AG10803 (cell line): ENCODE results near the gene CIB2.

Source experiments
- DNase-seq: peaks from one replicate; pipeline ENCODE4 v3.0.0; 2010; ENCODE audit warnings: low read depth
- H3K4me3 ChIP-seq: 2 replicates; pipeline ENCODE4 v1.5.1; 2011; ENCODE audit warnings: mild to moderate bottlenecking, low read length, control low read depth
- TF ChIP-seq, protein P1 (sequence below): conservative IDR thresholded peaks from 2 replicates; pipeline ENCODE4 v1.5.1; 2011; ENCODE audit warnings: mild to moderate bottlenecking, low read length, control low read depth, inconsistent platforms

Gene CIB2

DNA sequence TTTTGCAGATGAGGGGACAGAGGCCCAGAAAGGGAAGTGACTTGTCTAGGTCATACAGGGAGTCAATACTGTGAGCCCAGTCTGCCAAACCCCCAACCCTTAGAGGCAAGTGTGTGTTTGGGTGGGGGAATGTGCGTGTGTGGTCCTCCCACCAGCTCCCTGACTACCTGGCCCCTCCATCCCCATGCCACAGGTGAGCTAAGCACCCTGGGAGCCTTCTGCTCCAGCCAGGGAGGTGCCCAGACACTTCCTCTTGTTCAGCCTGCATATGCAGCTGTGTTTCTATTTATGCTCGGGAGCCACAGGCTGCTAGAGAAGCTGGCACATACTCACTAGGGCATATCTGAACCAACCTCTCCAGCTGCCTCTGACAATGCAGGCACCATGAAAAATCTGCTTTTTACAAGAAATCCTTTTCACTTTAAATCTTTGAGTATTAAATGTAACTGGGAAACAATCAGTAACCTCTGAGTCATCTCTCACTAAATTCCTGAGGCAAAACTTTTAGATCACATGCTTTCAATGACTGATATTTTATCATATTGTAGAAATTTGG is 74.5 kb downstream of the CIB2 start:
- no peak overlapping the region for H3K4me3 ChIP-seq
- TF ChIP-seq, protein P1, sequence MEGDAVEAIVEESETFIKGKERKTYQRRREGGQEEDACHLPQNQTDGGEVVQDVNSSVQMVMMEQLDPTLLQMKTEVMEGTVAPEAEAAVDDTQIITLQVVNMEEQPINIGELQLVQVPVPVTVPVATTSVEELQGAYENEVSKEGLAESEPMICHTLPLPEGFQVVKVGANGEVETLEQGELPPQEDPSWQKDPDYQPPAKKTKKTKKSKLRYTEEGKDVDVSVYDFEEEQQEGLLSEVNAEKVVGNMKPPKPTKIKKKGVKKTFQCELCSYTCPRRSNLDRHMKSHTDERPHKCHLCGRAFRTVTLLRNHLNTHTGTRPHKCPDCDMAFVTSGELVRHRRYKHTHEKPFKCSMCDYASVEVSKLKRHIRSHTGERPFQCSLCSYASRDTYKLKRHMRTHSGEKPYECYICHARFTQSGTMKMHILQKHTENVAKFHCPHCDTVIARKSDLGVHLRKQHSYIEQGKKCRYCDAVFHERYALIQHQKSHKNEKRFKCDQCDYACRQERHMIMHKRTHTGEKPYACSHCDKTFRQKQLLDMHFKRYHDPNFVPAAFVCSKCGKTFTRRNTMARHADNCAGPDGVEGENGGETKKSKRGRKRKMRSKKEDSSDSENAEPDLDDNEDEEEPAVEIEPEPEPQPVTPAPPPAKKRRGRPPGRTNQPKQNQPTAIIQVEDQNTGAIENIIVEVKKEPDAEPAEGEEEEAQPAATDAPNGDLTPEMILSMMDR: no peak
- DNase-seq: peak; percentile 50

DNA sequence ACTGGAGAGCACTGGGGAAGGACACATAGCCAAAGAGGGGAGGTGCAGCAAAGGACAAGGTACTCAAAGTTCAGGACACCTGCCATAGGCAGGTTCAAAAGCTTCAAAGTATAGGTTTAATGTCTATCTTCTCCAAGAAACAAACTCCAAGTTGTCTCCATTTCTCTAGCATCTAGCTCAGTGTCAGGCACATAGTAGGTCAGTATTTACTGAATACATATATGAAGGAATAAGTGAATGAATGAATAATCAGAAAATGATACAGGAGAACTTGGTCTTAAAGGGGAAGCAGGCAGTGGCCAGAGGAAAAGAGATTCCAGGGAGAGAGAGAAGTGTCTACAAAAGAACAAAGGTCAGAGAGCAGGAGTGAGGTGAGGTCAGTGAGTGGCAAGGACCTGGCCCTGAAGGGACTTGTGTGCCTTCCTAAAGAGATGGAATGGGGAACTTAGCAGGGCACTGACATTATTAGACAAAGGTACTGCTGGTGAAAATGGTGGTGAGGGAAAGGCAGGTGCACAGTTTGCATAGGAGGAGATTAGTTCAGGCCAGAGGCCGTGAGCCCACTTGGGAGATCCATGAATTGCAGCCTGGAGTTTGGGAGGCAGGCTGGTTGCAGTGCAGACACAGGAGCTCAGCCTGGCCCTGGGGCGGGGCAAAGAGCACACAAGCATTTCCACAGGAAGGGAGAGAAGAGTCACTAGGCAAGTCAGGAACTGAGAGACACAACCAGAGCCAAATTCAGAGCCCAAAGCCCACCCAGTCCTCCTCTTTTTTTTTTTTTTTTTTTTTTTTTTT is 75.1 kb downstream of the CIB2 start:
- no peak overlapping the region for H3K4me3 ChIP-seq
- DNase-seq: no peak
- TF ChIP-seq, protein P1: no peak

DNA sequence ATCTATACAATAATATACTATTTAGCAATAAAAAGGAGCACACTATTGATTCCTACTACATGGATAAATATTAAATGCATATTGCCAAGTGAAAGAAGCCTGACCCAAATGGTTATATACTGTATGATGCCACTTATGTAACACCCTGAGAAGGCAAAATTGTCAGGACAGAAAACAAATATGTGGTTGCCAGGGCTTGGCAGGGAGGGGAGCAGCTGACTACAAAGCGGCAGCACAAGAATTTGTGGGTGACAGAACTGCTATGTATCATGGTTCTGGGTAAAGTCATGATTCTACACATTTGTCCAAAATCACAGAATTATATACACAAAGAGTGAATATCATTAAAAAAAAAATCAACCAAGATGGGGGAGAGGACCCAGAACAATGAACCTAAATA is 76.3 kb downstream of the CIB2 start:
- TF ChIP-seq, protein P1: no peak
- DNase-seq: no peak
- H3K4me3 ChIP-seq: no peak overlapping the region
